PC-9 (cell line): ENCODE results near the gene BHLHA15.

Source experiments
- EZH2 ChIP-seq: fragments of 200-600 bp; sonication (generic); IDR thresholded peaks from 2 replicates; pipeline ENCODE4 v1.8.0; 2017; ENCODE audit warnings: antibody characterized with exemption, low read depth
- TF ChIP-seq, protein P1 (sequence below): fragments of 200-600 bp; sonication (generic); conservative IDR thresholded peaks from 2 replicates; pipeline ENCODE4 v1.6.1; 2017; ENCODE audit warnings: mixed run types, antibody characterized with exemption, mild to moderate bottlenecking, moderate library complexity

DNA sequence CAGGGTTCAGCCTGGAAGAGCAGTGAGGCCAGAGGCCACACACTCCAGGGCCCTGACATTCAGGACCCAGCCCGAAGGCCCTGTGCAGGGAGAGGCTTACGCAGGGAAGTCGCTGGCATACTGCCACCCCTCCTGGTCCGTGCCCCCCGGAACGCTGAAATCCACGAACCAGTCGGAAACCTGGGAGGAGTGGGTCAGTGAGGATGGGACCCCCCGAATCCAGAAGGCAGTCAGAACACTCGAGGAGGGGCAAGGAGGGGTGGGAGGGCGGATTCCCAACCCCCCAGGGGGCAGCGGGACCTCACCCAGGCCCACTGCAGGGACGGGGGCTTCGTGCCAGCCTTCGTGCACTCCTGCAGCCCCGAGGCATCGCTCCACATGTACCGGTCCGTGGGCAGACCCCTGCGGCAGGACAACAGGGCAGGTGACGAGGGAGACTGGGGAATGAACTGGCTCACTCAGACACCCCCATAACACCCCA lies 13.5 kb downstream of the BHLHA15 start:
- TF ChIP-seq, protein P1, sequence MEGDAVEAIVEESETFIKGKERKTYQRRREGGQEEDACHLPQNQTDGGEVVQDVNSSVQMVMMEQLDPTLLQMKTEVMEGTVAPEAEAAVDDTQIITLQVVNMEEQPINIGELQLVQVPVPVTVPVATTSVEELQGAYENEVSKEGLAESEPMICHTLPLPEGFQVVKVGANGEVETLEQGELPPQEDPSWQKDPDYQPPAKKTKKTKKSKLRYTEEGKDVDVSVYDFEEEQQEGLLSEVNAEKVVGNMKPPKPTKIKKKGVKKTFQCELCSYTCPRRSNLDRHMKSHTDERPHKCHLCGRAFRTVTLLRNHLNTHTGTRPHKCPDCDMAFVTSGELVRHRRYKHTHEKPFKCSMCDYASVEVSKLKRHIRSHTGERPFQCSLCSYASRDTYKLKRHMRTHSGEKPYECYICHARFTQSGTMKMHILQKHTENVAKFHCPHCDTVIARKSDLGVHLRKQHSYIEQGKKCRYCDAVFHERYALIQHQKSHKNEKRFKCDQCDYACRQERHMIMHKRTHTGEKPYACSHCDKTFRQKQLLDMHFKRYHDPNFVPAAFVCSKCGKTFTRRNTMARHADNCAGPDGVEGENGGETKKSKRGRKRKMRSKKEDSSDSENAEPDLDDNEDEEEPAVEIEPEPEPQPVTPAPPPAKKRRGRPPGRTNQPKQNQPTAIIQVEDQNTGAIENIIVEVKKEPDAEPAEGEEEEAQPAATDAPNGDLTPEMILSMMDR, result no peak
- TF ChIP-seq EZH2, result no peak
